HG03108 (cell line): ENCODE data around the gene CHMP1B.
"Not testable (repeated sequence)": the region's sequence is repeated elsewhere in the genome, so short reads cannot be mapped to it uniquely, and the experiment has no call there.

Experiments
- ATAC-seq: cut with Tn5 transposase; IDR thresholded peaks from one replicate; pipeline ENCODE4 v1.9.1; 2021; ENCODE audit warnings: moderate library complexity; ENCODE audit not compliant: unreplicated experiment

Gene CHMP1B

DNA sequence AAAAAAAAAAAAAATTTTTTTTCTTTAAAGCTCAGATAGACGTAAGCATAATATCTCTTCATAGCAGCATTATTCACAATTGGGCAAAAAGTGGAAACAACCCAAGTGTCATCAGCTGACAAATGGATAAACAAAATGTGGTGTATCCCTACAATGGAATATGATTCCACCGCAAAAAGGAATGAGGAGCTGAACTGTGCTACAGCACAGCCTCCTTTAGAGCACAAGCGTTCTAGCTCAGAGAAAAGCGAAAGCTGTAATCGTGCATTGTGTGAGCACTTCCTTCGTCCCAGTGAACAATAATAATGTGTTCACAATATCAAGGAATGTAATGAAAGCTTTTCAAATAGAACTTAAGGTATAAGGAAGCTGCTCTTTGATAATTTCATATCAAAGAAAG, 11.7 kb upstream of the CHMP1B start:
- ATAC-seq: no peak

DNA sequence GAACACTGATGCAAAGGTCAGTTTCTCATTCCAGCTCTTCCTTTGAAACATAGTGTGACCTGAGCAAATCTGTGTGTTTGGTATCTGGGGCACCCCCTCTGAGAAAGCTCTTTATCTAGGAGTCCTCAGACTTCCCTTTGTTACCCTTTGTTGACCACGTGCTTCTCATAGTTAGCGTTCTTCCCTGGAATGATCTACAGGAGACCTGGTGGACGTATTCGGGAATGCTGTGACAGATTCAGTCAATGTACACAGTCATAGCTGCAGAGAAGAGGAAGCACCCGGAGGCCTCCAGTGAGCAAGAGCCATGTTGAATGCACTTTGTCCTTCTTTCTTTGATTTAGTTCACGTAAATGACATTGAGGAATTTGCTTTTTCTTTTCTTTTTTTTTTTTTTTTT, 10.7 kb upstream of the CHMP1B start:
- ATAC-seq: no peak

DNA sequence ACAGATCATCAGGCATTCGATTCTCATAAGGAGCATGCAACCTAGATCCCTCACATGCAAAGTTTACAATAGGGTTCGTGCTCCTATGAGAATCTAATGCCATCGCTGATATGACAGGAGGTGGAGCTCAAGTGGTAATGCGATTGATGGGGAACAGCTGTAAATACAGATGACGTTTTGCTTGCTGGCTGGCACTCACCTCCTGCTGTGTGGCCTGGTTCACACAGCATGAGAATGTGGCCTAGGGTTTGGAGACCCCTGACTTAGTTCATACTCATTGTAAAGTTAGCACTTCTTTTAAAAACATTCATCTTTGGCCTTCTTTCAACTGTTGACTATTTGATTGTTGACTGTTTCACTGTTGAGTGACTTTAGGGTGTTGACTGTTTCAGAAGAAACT, 8.7 kb upstream of the CHMP1B start:
- no peak for ATAC-seq

DNA sequence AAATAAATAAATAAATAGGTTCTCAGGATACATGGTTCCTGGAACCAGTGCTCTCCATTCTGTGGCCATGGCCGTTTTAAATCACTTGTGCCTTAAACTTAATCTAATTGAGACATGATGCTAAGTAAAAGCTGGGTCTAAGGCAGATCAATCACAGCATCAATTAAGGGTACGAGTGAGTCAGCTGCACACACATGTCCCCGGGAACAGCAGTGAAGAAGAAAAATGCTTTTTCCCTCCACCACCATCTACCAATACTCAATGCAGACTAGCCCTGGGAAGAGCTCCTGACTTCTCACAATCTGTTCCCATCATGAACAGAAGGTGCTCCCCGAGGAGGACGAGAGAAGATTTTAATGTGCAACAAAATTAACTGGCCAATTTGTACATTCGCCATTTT, 6.8 kb upstream of the CHMP1B start:
- ATAC-seq: no peak

DNA sequence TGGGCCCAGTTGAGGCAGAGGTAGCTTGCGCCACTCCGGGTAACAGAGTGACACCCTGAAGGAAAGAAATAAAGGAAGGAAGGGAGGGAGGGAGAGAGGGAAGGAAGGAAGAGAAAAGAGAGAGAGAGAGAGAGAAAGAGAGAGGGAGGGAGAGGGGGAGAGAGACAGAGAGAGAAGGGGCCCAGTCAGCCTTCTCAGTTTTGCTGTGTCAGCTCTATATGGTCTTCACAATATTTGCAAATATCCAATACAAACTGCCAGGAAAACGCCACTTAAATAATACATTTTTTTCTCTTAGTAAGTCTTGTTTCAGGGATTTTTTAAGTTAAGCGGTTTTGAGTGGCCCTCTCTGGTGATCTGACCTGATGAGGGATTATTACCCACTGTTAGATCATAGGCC, 5.6 kb upstream of the CHMP1B start:
- no peak for ATAC-seq

DNA sequence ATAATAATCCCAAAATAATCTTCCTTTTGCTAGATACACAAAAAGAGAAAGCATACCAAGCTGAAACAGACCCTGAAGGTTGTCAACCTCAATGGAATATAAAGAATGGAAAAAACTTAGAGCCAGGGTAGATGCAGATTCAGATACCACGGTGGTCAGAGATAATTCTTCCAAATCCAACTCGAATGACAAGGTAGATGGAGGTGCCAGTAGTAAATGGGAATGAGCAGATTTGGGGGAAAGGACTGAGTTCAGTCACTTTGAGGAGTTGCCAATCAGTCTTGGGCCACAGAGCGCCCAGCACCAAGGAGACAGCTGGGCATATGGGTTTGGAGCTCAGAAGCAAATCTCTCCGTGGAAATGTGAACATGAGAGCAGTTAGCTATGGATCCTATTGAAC, 3.4 kb upstream of the CHMP1B start:
- no peak for ATAC-seq

DNA sequence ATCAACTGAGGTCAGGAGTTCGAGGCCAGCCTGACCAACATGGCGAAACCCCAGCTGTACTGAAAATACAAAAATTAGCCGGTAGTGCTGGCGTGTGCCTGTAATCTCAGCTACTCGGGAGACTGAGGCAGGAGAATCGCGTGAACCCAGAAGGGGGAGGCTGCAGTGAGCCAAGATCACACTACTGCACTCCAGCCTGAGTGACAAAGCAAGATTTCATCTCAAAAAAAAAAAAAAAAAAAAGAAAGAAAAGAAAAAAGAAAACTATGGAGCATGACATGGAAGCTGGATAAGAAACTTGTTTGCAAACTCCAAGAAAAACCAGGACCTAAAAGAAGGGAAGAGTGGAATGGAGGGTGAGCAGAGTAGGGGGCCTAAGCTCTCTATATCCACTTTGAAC, 1.9 kb upstream of the CHMP1B start:
- ATAC-seq: no peak

DNA sequence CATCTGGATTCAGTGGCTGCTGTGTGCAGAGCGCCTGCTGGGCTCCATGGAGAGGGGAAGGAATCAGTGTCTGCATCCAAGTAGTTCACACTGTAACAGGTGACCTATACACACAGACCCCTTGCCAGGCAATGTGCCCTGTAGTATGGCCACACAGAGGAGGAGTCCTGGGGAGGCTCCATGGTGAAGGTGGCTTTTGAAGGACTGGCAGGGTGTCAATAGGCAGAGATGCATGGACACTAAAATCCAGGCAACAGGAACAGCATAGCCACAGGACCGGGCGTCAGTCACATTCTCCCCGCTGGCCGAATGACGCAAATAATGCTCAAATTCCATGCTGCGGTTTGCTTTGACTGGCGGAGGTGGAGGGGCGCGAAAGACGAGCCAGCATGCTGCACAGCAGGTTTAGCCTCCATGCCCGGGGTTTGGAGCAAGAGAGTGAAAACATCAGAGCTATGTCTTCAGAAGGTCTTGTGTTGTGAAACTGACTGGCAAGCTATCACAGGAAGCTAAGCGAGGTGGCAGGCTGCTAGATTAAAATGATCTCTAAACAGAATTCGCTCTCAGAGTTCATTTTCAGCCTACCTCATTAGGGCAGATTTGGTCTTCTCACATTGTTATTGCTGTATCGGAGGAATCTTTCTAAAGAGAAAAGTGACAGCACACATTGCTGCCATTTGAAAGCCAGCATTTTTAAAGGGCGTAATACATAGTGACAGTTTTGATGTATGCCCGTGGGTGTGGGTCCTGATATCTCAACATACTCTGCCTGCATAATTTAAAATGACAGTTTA, 1.2 kb upstream of the CHMP1B start:
- no peak for ATAC-seq

DNA sequence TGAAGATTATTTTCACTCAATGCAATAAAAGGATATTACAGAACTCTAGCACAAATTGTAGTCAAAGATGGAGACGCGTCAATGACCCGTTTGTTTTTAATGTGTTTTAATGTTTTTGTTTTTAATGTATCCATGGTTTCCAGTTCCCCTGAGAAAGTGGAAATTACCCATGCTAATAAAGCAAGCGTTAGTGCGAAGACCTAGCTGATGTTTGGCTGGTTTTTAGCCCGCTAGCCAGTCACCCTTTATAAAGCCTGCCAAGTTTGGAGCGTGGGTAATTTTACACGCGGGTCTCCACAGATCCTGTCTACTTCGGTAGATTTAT, 430 bp upstream of the CHMP1B start:
- ATAC-seq: peak; percentile 15

DNA sequence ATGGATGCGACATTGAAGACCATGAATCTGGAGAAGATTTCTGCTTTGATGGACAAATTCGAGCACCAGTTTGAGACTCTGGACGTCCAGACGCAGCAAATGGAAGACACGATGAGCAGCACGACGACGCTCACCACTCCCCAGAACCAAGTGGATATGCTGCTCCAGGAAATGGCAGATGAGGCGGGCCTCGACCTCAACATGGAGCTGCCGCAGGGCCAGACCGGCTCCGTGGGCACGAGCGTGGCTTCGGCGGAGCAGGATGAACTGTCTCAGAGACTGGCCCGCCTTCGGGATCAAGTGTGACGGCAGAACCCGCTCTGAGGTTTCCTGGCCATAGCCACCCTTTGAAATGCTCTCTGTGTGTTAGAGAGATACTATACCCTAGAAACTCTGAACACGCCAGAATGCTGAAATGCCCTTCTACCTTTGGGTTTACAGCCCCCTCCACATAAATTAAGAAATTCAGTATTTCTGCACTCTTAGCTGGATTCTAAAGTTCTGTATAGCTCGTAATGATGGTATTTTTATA, 659 bp downstream of the CHMP1B start:
- ATAC-seq: peak; percentile 22

DNA sequence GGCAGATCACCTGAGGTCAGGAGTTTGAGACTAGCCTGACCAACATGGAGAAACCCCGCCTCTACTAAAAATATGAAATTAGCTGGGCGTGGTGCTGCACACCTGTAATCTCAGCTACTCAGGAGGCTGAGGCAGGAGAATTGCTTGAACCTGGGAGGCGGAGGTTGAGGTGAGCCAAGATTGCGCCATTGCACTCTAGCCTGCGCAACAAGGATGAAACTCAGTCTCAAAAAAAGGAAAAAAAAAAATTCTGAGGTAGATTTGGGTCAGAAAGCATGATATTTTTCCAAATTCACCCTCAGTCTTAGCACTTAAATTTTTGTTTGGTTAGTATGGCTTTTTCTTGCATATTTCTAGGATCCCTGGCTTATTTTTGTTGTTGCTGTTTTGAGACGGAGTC, 3.3 kb downstream of the CHMP1B start:
- ATAC-seq: not testable (repeated sequence)

DNA sequence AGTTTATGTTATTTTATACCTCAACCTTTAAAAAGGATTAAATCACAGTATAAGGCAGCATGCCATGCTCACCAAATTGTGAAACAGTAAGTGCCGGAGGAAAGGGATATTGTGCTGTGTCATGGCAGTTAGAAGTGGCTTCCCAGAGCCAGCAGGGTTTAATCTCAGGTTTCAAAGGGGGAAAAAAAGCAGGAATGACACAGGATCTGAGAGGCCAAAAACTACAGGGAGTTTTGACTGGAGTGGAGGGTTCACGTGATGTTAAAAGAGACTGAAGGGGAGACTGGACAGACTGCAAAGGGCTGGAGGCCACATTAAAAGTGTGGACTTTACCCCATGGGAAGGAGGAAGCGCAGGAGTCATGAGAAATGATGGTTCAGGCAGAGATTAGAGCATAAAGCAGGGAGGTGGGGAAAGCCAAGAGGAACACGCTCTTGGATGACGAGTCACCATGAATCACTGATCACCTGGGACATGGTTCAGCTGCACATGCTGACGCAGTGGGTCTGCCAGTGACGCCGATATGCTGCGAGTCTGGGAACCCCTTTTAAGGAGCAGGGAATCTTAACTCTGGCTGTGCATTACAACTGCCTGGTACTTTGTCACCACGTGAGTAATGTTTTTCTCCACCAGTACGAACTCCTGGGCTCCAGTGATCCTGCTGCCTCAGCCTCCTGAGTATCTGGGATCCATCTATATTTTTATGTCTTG, 6.1 kb downstream of the CHMP1B start:
- no peak for ATAC-seq

DNA sequence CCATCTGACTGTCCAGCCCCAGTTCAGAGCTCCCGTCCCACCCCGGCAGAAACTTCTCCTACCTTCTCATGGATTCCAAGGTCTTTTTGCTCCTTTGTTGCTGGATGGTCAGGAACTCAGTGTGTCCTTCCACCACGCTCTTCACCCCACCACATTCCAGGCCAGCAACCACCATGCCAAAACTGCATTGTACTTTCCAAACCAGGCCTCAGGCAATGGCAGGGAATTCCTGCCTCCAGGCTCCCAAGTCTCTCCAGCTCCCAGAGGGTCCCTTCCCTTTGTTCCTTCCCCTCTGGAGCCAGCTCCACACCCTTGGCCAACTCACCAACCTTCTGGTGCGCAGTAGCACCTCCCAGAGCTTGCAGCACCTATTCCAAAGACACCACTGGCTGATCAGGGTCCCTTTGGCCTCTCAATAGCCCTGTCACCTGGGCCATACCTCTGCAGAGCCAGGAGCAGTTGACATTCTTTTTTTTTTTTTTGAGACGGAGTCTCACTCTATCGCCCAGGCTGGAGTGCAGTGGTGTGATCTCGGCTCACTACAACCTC, 8.1 kb downstream of the CHMP1B start:
- no peak for ATAC-seq

DNA sequence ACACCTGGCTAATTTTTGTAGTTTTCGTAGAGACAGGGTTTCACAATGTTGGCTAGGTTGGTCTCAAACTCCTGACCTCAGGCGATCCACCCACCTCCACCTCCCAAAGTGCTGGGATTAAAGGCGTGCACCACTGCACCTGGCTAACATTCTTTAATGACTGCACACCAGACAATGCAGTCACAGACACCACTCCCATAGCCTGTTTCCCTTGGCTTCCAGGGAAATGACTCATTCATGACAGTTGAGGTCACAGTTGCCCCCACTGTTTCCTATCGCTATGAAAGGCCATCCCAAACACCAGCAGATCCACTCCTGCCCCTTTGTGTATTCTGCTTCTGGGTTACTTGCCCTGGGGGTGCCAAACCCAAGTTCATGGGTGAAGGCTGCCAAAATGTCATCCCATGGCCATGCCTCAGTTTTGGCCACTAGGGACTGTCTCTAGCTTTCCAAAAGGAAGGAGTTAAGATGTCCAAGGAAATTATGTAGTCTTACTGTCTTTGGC, 8.7 kb downstream of the CHMP1B start:
- no peak for ATAC-seq

DNA sequence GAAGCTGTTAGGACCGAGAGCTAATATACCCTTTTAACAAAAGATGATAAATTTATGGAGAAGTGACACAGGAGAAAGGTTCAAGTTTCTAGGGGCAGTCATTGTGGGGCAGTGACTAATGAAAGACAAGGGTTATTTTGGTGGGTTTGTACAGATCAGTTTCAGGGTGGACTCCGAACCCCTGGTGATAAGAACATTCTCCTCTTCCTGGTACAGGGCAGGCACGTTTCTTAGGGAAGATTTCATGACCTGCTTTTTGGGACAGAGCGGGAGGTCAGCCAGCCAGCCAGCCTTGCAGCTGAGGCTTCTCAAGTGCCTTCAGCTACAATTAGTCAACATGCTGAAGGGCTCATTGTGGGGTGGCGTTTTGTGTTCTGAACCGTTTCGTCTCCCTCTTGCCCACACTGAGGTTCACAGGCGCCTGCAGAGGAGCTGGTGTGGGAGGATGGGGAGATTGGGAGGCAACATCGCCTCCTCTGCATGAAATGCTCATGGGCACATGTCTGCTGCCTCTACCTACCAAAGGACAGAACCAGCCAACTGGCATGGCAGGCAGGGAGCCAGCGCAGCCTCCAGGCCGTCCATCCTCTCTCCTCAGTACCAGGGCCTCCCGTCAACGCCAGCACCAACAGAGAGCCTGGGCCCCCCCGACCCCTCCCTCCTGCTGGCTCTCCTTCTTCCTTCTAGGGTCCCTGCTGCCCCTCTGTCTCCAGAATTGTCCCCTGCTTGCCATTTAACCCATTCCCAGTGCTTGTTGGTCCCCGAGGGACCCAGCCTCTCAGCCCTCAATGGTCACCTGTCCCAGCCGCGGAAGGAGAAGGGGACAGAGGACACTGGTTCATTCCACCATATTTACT, 9.6 kb downstream of the CHMP1B start:
- ATAC-seq: no peak

DNA sequence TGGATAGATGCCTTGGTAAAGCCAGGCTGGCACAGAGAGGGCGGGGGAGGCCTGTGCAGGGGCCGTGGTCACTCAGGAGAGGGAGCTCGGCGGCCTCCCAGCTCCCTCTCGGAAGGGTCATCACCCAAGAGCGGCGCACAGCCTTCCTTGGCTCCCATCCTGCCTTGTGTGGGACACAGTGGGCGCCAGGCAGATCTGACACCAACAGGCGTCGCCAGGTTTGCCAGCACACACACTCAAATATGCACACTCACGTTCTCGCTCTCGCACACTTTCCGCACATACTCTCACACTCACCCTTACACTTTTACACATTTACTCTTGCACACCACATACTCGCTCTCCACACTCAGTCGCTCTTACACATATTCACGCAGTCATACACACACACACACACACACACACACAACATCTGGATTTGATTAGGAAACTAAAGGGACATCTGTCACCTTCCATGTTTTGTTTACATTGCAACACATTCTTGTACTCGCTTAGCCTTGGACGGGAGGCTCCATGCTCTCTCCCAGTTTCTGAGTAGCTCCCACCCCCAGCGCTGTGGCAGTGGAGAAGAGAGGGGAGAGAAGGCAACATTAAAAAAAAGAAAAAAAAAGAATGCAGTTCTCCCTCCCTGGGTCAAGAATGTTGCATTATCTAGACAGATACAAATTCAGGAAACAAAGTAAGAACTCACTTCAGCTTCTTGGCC, 10.5 kb downstream of the CHMP1B start:
- no peak for ATAC-seq

DNA sequence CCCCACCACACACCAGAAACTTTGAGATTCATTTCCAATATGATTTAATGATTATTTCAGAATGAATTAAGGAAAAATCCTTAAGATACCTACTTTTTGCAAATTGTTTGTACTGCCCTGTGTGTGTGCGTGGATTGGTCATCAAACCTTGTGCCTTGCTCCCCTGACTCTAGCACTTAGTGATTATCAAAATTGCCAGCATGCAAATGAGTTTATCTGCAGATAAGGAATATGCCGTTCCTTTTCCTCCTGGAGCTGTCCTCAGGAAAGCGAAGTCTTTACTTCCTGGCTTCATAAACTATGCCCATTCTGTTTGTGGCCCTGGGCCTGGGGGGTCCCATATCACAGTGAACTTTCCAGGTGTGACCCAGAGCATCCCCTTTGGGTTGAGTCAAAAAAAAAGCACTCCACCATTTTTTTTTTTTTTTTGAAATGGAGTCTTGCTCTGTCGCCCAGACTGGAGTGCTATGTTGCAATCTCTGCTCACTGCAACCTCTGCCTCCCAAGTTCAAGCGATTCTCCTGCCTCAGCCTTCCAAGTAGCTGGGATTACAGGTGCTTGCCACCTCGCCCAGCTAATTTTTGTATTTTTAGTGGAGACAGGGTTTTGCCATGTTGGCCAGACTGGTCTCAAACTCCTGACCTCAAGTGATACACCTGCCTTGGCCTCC, 11.4 kb downstream of the CHMP1B start:
- no peak for ATAC-seq

DNA sequence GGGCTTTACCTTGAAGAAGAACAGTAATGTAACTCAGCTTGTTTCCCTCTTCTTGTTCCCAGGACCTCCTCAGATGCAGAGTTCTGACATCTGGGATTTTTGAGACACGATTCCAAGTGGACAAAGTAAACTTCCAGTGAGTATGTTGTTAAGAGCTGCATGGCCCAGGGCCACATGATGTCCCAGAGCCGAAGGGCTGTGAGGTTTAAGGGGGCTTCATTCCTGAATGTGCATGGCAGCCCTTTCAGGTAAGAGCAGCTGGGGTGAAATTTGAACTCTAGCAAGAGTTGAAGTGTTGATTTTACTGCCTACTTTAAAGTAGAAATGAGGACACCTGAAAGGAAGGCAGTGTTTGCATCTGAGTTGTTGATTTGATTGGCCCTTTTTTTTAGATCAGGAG, 13.3 kb downstream of the CHMP1B start:
- no peak for ATAC-seq

DNA sequence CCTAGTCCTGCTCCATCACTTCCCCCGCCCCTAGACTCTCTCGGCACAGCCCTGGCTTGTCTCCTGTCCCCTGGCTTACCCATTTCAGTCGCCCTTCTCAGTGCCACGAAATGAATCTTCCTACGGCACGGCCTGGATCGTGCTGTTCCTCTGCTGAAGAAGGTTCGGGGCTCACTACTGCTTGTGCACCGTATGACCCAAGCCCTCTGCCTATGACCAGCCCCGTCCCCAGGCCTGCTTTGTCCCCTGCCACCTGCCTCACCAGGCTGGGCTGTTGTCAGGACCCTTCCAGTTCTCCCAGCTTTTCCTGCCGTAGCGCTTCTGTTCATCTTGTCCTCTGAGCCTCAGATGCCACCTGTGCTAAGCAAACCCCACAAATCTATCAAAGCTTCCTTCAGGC, 13.9 kb downstream of the CHMP1B start:
- ATAC-seq: no peak

DNA sequence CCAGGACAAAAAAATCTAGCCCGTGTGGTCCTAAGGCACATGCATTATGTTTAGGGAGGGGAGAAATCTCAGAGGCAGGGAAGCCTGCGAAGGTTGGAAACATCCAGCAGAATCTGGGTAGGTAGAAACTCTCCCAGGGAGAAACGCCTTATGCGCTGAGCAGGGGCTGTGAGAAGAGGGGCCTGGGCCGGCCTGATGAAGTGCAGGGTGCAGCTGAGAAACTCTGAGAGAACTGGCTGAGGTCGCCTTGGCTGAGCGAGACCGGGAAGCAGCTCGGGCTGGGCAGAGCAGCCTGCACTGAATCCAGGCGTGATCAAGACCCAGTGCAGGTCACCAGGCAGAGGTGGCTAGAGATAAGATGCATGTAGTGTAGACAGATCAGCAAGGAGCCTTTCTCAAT, 15.1 kb downstream of the CHMP1B start:
- no peak for ATAC-seq
